Brain microvascular endothelial cell (primary cell): ENCODE measurements around the gene SH3RF3.
A peak's percentile ranks its signal among the peaks of the same experiment; 100 is the strongest.

Experiments used
- DNase-seq: peaks from one replicate; pipeline ENCODE4 v3.0.0-alpha.2; 2020
- H3K27ac ChIP-seq: fragments of 250-450 bp; sonication (Bioruptor Pico); 2 replicates; pipeline ENCODE4 v1.5.1; 2020; ENCODE audit warnings: mild to moderate bottlenecking, moderate library complexity
- H3K27me3 ChIP-seq: fragments of 250-450 bp; sonication (Bioruptor Pico); replicated peaks from 2 replicates; pipeline ENCODE4 v1.5.1; 2020; ENCODE audit warnings: mild to moderate bottlenecking
- H3K36me3 ChIP-seq: fragments of 250-450 bp; sonication (Bioruptor Pico); replicated peaks from 2 replicates; pipeline ENCODE4 v1.5.1; 2020; ENCODE audit warnings: mild to moderate bottlenecking
- H3K4me3 ChIP-seq: 2 replicates; pipeline ENCODE4 v1.5.1; 2011; ENCODE audit warnings: low read depth, mild to moderate bottlenecking, control low read depth, low read length, moderate library complexity
- in situ Hi-C: cut with HindIII; loops from 2 replicates; pipeline ENCODE4 v1.10.0; 2017; ENCODE audit warnings: low sequenced_read_pairs, low pct_ligation_motif_present
- TF ChIP-seq, protein P1 (sequence below): IDR thresholded peaks from 2 replicates; pipeline ENCODE4 v1.5.1; 2011; ENCODE audit warnings: low read depth, mild to moderate bottlenecking, moderate library complexity, low read length, control low read depth, inconsistent platforms; ENCODE audit errors: missing control alignments

Gene SH3RF3

DNA sequence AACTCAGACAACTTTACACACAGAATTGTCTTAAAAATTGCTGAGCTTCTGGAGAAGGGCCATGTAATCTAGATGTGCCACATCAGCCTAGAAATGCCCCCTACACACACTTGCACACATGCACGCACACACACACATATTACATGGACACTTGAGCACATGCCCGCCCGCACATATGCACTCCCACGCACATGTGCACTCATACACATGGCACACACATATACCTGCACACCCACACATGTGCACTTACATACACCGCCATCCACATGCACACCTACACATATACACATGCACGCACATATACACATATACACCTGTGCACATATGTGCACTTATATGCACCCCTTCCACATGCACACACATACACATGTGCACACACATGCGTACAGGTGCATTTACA is 271.1 kb downstream of the SH3RF3 start:
- Histone ChIP-seq H3K4me3 (no peak overlapping the region), H3K27ac (no peak overlapping the region), H3K36me3 (no peaks in the 10 kb centered on the region), H3K27me3 (no peaks in the 10 kb centered on the region)
- in situ Hi-C loops: no loop called here
- TF ChIP-seq, protein P1, sequence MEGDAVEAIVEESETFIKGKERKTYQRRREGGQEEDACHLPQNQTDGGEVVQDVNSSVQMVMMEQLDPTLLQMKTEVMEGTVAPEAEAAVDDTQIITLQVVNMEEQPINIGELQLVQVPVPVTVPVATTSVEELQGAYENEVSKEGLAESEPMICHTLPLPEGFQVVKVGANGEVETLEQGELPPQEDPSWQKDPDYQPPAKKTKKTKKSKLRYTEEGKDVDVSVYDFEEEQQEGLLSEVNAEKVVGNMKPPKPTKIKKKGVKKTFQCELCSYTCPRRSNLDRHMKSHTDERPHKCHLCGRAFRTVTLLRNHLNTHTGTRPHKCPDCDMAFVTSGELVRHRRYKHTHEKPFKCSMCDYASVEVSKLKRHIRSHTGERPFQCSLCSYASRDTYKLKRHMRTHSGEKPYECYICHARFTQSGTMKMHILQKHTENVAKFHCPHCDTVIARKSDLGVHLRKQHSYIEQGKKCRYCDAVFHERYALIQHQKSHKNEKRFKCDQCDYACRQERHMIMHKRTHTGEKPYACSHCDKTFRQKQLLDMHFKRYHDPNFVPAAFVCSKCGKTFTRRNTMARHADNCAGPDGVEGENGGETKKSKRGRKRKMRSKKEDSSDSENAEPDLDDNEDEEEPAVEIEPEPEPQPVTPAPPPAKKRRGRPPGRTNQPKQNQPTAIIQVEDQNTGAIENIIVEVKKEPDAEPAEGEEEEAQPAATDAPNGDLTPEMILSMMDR: no peak
- no peak for DNase-seq

DNA sequence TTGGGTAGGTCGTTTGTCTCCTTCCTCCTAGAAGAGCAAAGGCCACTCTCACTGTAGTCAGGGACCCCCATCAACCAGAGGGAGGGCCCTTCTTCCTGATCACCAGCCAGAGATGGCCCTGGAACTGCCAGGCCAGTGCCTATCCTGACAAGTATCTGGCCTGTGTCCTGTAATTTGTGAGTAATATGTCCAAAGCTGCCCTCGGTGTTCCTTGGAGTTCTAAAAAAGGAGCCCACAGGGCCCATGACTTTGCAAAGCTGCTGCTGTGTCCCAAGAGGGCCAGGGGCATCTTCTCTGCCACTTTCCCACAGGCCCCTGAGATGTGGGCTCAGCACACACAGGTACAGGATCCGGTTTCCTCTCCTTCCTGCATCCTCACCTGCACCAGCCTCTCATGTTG is 272.4 kb downstream of the SH3RF3 start:
- no peaks in the 10 kb centered on the region for H3K36me3 ChIP-seq
- DNase-seq: no peak
- in situ Hi-C loops: no loop called here
- no peaks in the 10 kb centered on the region for H3K27me3 ChIP-seq
- H3K4me3 ChIP-seq: no peak overlapping the region
- H3K27ac ChIP-seq: no peak overlapping the region
- TF ChIP-seq, protein P1: no peak

DNA sequence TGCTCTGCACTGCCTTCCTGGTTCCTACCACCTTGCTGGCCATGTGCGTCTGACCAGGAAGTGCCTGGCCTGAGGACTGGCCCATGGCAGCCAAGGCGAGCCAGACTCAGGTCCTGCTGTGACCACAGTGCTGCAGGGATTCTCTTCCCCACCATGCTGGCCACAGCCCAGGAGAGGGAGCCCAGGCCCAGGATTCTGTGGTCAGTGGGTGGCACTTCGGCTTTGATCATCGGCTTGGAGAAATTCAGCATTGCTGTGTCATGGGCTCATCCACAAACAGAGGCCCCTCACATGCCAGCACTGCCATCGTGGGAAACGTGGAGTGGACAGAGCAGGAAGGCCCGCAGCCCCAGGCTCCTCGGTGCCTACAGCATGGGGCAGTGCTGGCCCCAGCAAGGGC is 273.2 kb downstream of the SH3RF3 start:
- H3K27ac ChIP-seq: no peak overlapping the region
- no peaks in the 10 kb centered on the region for H3K27me3 ChIP-seq
- TF ChIP-seq, protein P1: peak; percentile 45
- H3K4me3 ChIP-seq: no peak overlapping the region
- DNase-seq: no peak
- in situ Hi-C loops: no loop called here
- H3K36me3 ChIP-seq: no peaks in the 10 kb centered on the region

DNA sequence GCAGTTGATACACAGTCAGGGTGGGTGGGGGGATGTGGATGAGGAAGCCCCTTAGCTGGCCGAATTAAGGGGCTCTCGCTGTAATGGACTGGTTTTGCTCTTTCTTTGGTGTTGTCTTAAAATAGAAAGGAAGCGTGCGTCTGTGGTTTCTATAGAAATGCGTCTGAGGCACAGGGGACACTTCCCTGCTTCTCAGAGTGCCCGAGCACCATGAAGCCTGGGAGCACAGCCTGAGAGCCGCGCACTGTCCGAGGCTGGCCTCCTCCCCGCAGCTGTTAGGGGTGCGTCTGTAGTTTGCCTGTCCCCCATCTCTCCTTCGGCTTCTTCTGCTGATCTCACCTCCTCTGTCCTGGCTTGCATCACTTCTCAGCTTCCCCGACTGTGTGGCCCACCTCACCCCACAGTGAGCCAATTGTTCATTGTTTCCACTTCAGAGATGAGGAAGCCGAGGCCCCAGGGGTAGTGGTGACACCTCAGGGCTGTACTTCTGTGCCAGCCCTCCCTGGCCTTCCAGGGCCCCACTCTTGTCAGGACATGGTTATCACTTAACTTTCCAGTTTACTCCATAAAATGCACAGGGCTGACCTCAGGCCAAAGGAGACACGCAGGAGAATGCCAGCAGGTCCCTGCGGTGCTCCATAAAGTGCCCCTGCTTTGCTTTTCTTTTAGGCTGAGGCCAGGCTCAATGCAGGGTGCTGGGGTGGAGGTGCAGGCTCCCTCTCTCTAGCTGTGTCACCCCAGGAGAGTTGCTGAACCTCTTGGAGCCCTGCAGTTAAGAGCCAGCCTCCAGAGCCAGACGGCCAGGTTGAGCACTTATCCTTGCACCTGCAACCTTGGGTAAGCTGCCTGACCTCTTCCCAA is 274.2 kb downstream of the SH3RF3 start:
- no peak overlapping the region for H3K4me3 ChIP-seq
- no peaks in the 10 kb centered on the region for H3K27me3 ChIP-seq
- TF ChIP-seq, protein P1: no peak
- in situ Hi-C loops: no loop called here
- no peak overlapping the region for H3K27ac ChIP-seq
- H3K36me3 ChIP-seq: no peaks in the 10 kb centered on the region
- DNase-seq: no peak

DNA sequence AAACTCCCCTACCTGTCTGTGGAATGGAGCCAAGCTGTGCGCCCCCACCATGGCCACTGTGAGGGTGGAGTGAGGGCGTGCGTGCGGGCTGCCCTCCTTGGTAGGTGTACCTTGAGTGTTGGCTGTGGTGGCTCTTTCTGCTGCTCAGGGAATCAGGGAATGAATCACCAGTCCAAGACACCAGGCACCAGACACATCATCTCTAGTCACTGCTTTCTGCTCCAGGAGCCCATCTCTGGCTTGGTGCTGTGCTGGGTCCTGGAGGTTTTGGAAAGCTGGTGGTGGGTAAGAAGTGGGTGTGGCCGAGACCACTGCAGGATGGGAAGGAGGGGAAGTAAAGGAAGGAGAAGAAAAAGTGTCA is 274.8 kb downstream of the SH3RF3 start:
- H3K27me3 ChIP-seq: no peaks in the 10 kb centered on the region
- DNase-seq: no peak
- H3K36me3 ChIP-seq: no peaks in the 10 kb centered on the region
- H3K27ac ChIP-seq: no peak overlapping the region
- TF ChIP-seq, protein P1: no peak
- H3K4me3 ChIP-seq: no peak overlapping the region
- in situ Hi-C loops: no loop called here

DNA sequence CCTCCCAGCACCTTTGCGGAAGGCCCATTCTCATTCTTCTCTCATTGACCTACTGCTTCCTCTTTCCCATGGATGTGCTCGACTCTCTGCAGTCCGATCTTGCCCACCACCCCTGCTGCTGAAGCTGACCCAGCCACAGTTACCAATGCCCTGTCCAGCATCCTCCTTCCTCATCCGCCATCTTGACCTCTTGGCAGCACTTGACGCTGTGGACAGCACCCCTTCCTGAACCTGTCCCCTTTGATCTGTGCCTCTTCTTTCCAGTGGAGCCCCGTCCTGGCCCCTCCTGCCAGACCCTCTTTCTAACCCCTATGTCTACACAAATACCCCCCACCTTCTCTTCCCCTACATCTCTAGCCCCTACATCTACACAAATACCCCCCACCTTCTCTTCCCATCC is 275.7 kb downstream of the SH3RF3 start:
- Histone ChIP-seq H3K27ac (no peak overlapping the region), H3K4me3 (no peak overlapping the region), H3K36me3 (no peaks in the 10 kb centered on the region), H3K27me3 (no peaks in the 10 kb centered on the region)
- in situ Hi-C loops: no loop called here
- TF ChIP-seq, protein P1: no peak
- no peak for DNase-seq
